Spleen (tissue), 11 donors: Measurements from ENCODE around the gene MSMB. TPM values are rescaled to one million over a fixed set of nuclear protein-coding genes. Genes with fewer than 3 reads are reported as not detected.

ENCODE experiments used
- DNase-seq: peaks from one replicate; pipeline ENCODE4 v3.0.0-alpha.2; 2020
- H3K27ac ChIP-seq, 8 donors: fragments of 200-600 bp; sonication (generic) in 7 of 8; 1 replicate in 4 of 8; 2 replicates in 4 of 8; pipeline versions ENCODE4 v1.5.0 to v1.8.0; 2016 to 2021; ENCODE audit warnings: inconsistent platforms in 4 of 8, mild to moderate bottlenecking in 4 of 8, moderate library complexity in 1 of 8
- H3K27me3 ChIP-seq, 7 donors: fragments of 200-600 bp; sonication (generic) in 6 of 7; replicated peaks in 1 of 7; 1 replicate in 4 of 7; 2 replicates in 3 of 7; pipeline versions ENCODE4 v1.5.0 to v1.8.0; 2016 to 2021; ENCODE audit warnings: inconsistent platforms in 3 of 7, mild to moderate bottlenecking in 1 of 7
- H3K36me3 ChIP-seq, 6 donors: fragments of 200-600 bp; sonication (generic) in 5 of 6; 1 replicate in 4 of 6; 2 replicates in 2 of 6; pipeline versions ENCODE4 v1.5.0 to v1.8.0; 2016 to 2021; ENCODE audit warnings: inconsistent platforms in 2 of 6
- H3K4me1 ChIP-seq, 6 donors: fragments of 200-600 bp; sonication (generic) in 5 of 6; 1 replicate in 3 of 6; 2 replicates in 3 of 6; pipeline versions ENCODE4 v1.5.0 to v1.8.0; 2016 to 2021; ENCODE audit warnings: inconsistent platforms in 3 of 6
- H3K4me3 ChIP-seq, 8 donors: fragments of 200-600 bp; sonication (generic) in 7 of 8; 1 replicate in 4 of 8; 2 replicates in 4 of 8; pipeline versions ENCODE4 v1.5.0 to v1.8.0; 2016 to 2021; ENCODE audit warnings: inconsistent platforms in 4 of 8, mild to moderate bottlenecking in 4 of 8, moderate library complexity in 2 of 8
- H3K9me3 ChIP-seq, 8 donors: fragments of 200-600 bp; sonication (generic) in 7 of 8; 1 replicate in 4 of 8; 2 replicates in 4 of 8; pipeline versions ENCODE4 v1.5.0 to v1.8.0; 2016 to 2021; ENCODE audit warnings: inconsistent platforms in 4 of 8
- POLR2A ChIP-seq, 3 donors: fragments of 450-650 bp; IDR thresholded peaks; one replicate each; pipeline ENCODE4 v1.5.1; 2017; ENCODE audit warnings: antibody characterized with exemption in 3 of 3, mild to moderate bottlenecking in 1 of 3
- POLR2AphosphoS5 ChIP-seq, 3 donors: sonication (generic); formaldehyde crosslinking; IDR thresholded peaks; one replicate each; pipeline ENCODE4 v1.5.1; 2017; ENCODE audit warnings: antibody characterized with exemption in 3 of 3
- WGBS, 5 donors: extraction: QIAGEN DNeasy Blood & Tissue Kit in 3 of 5; methylation state at CpG; one replicate each; pipeline versions ENCODE4 v1.1.5 to v1.1.7; 2013 to 2018; 5-methylcytosine and 5-hydroxymethylcytosine counted together
- intact Hi-C: fragments of 100-400 bp; cut with DNase I; formaldehyde crosslinking; loops from one replicate; pipeline ENCODE4 v1.15.0; 2023; ENCODE audit warnings: low total_unique reads
- polyA plus RNA-seq, 3 donors: library from polyadenylated mRNA; stranded (reverse); fragments of 200-250 nt; gene quantifications; one replicate each; pipeline ENCODE4 v1.2.1, GENCODE V29; 2013
- total RNA-seq, 7 donors: library from RNA; depleted of rRNA in 3 of 7; stranded (reverse); fragments of >200 nt in 3 of 7; fragmentation: NEBNext Ultra II Directional in 4 of 7; extraction: Animal tissue kit (Norgen Biotek cat#: 25700) in 4 of 7; gene quantifications; one replicate each; pipeline versions ENCODE4 v1.1.0 to v1.2.1, GENCODE V29; 2016 to 2021
- TF ChIP-seq, protein P1 (sequence below), 11 experiments: fragments of 200-600 bp in 7 of 11; fragments of 450-650 bp in 4 of 11; sonication (generic) in 4 of 11; IDR thresholded peaks in 8 of 11; conservative IDR thresholded peaks in 3 of 11; 1 replicate in 7 of 11; 2 replicates in 4 of 11; pipeline versions ENCODE4 v1.4.0 to v1.8.0; 2016 to 2021; ENCODE audit warnings: antibody characterized with exemption in 11 of 11, inconsistent platforms in 4 of 11, mild to moderate bottlenecking in 1 of 11
- donor health status: healthy with polysubstance abuse.
- donor health status: DM: no; HTN: no; CAD: no; lungs with moderate emphysema.
- donor health status: DM: no; HTN: no; CAD: no.
- donor health status: Bipolar disorder and iron deficiency.
- donor health status: healthy.
- donor health status: DM: no; HTN: no; CAD: no.
- donor health status: DM: yes; HTN: yes; CAD: no.

The MSMB gene
- total and polyA plus RNA-seq, 10 donors, result not detected

DNA sequence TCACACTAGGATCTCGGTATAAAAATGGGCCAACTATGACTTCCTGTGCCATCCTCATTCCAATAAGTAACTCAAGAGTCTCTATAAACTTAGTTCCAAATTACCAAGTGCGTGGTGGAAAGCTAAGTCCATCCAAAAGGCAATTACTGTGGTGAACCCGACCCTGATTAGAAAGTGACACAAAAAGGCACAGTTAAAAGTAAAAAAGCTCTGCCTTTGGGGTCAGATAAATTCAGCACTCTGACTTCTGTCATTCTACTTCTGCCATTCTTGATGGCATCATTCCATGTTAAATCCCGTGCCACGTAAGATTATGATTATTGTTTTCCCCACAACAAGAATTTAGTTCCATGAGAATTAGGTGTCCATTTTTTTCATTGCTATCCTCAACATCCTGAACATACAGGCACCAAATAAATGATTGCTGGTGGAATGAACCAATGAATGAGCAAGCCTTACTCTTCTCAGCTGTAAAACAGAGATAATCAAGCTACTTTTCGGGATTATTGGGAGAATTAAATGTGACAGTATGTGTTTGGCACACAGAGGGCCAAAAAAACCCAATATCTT lies 16.5 kb downstream of the MSMB start:
- Histone ChIP-seq H3K9me3 (no peaks in the 10 kb centered on the region), H3K36me3 (peaks cover 0 to 17% (median 0%) of the 10 kb centered on the region in 6 donors), H3K4me3 (peak overlapping the region; percentile 58 to 84 (median 80)), H3K27me3 (no peaks in the 10 kb centered on the region), H3K27ac (peak overlapping the region; percentile 89 to 97 (median 94)), H3K4me1 (peaks cover 35 to 65% (median 59%) of the 10 kb centered on the region in 6 donors)
- no peak for DNase-seq
- intact Hi-C loops, result no loop called here
- WGBS, 5 donors, result 14 to 23% (median 17%) methylated on average over 6 of the region's 6 CpGs
- no peak for TF ChIP-seq POLR2AphosphoS5 (IDR thresholded peaks at IDR 0.05)
- TF ChIP-seq, protein P1, sequence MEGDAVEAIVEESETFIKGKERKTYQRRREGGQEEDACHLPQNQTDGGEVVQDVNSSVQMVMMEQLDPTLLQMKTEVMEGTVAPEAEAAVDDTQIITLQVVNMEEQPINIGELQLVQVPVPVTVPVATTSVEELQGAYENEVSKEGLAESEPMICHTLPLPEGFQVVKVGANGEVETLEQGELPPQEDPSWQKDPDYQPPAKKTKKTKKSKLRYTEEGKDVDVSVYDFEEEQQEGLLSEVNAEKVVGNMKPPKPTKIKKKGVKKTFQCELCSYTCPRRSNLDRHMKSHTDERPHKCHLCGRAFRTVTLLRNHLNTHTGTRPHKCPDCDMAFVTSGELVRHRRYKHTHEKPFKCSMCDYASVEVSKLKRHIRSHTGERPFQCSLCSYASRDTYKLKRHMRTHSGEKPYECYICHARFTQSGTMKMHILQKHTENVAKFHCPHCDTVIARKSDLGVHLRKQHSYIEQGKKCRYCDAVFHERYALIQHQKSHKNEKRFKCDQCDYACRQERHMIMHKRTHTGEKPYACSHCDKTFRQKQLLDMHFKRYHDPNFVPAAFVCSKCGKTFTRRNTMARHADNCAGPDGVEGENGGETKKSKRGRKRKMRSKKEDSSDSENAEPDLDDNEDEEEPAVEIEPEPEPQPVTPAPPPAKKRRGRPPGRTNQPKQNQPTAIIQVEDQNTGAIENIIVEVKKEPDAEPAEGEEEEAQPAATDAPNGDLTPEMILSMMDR (IDR thresholded peaks at IDR 0.05 in 8 of 11, conservative IDR thresholded peaks at IDR 0.05 in 3 of 11), result no peak
- TF ChIP-seq POLR2A (IDR thresholded peaks at IDR 0.05), result no peak

DNA sequence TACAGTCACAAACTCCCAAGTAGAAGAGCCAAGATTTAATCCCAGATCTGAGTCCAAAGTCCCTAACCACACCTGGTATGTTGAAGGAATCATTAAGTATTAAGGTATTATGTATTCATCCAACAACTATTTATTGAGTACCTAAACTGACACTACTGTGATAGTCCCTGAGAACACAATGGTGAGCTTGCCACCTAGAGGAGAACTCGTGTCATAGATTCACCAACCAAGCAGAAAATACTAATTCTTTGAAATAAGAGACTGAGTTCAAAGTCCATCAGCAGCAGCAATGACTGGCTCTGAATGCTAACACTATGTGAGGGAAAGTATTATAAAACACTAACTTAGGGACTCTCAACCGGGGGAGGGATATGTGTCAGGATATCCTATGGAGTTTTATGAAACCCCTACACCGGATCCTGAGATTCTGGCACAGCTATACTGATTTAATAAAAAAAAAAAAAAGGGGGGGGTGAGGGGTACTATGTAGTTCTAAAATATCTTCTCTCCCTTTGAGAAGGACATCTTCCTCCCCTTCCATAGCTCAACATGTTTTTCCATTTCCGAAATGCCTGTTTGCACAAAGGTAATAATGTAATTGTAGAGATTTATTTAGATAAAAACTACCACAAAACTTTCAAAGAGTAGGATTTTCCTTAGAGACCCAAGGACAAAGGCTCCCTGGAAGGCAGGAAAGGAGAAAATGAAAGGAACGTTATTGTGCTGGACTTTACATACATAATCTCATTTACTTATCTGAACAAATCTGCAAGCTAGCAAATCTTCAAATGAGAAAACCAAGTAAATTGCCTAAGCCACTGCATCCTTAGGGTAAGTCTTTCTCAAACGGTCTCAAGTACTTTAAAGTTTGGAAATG lies 17.2 kb downstream of the MSMB start:
- H3K27me3 ChIP-seq, result no peaks in the 10 kb centered on the region
- H3K4me3 ChIP-seq, result peak overlapping the region in 7 of 8 donors; percentile 58 to 84 (median 79)
- H3K27ac ChIP-seq, result peak overlapping the region in 7 of 8 donors; percentile 89 to 97 (median 95)
- H3K9me3 ChIP-seq, result no peaks in the 10 kb centered on the region
- intact Hi-C loops, result no loop called here
- no peak for DNase-seq
- 19 to 28% (median 24%) methylated on average over 6 of the region's 6 CpGs for WGBS, 5 donors
- H3K4me1 ChIP-seq, result peaks cover 39 to 72% (median 66%) of the 10 kb centered on the region in 6 donors
- TF ChIP-seq POLR2AphosphoS5 (IDR thresholded peaks at IDR 0.05), result no peak
- TF ChIP-seq, protein P1 (IDR thresholded peaks at IDR 0.05 in 8 of 11, conservative IDR thresholded peaks at IDR 0.05 in 3 of 11), result peak in 10 of 11 experiments; percentile 15 to 72 (median 59)
- peaks cover 0 to 17% (median 0%) of the 10 kb centered on the region in 6 donors for H3K36me3 ChIP-seq

DNA sequence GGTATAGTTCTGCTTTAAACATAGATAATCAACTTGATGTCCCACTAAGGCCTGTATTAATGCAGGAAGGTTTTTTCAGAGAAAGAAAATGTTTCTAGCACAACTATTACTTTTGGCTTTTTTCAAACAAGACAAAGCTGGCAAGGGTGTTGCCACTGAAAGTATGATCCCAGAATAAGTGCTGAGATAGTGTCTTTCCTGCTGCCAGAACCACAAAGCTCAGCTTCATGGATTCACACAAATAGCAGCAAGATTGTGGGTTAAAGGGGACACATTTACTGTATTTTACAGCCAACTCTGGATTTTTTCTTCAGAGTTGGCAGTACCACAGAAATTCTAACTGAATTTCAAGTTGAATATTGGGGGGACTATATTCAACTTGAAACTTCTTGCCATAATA lies 20.0 kb downstream of the MSMB start:
- no peak for DNase-seq
- H3K27ac ChIP-seq, result peak overlapping the region in 2 of 8 donors; percentile 12 to 20
- peaks cover 43 to 95% (median 90%) of the 10 kb centered on the region in 6 donors for H3K4me1 ChIP-seq
- TF ChIP-seq, protein P1 (IDR thresholded peaks at IDR 0.05 in 8 of 11, conservative IDR thresholded peaks at IDR 0.05 in 3 of 11), result no peak
- no peak for TF ChIP-seq POLR2A (IDR thresholded peaks at IDR 0.05)
- no peak for TF ChIP-seq POLR2AphosphoS5 (IDR thresholded peaks at IDR 0.05)
- H3K4me3 ChIP-seq, result no peak overlapping the region
- intact Hi-C loops, result no loop called here
- H3K27me3 ChIP-seq, result no peaks in the 10 kb centered on the region
- peaks cover 0 to 17% (median 0%) of the 10 kb centered on the region in 6 donors for H3K36me3 ChIP-seq
- H3K9me3 ChIP-seq, result no peaks in the 10 kb centered on the region

DNA sequence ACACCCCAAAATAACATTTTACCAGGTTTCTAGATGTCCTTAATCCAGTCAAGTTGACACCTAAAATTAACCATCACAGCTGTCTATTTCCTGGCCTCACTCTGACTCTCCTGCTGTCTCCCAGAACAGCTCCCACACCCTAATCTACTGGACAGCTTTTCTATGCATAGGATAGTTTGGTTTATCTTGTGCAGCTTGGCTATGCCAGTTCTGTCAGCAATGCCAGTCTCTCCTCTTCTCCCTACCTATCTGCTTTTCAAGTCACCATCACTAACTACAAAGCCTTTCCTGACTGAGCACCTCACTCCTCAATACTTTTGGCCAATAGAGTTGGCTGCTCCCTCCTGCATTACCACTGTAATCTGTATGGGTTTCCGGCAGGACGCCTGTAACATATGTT lies 20.7 kb downstream of the MSMB start:
- Histone ChIP-seq H3K36me3 (peaks cover 0 to 17% (median 0%) of the 10 kb centered on the region in 6 donors), H3K9me3 (no peaks in the 10 kb centered on the region), H3K27me3 (no peaks in the 10 kb centered on the region), H3K27ac (peak overlapping the region in 3 of 8 donors; percentile 9 to 40 (median 20)), H3K4me3 (no peak overlapping the region), H3K4me1 (peaks cover 47 to 96% (median 92%) of the 10 kb centered on the region in 6 donors)
- no peak for DNase-seq
- TF ChIP-seq POLR2A (IDR thresholded peaks at IDR 0.05) (no peak), POLR2AphosphoS5 (IDR thresholded peaks at IDR 0.05) (no peak)
- TF ChIP-seq, protein P1 (IDR thresholded peaks at IDR 0.05 in 8 of 11, conservative IDR thresholded peaks at IDR 0.05 in 3 of 11), result no peak
- 62 to 84% (median 83%) methylated on average over 2 of the region's 2 CpGs for WGBS, 5 donors
- intact Hi-C loops, result no loop called here
